NCI-H510A treated with DMSO at 0.1 percent for 48 hours (cell line): ENCODE measurements around the gene THBS2.
"Not testable (repeated sequence)": the region's sequence is repeated elsewhere in the genome, so short reads cannot be mapped to it uniquely, and the experiment has no call there.

Experiments used
- DNase-seq: peaks from one replicate; lab custom pipeline; 2025; lab: John Stamatoyannopoulos, UW

The THBS2 gene

DNA sequence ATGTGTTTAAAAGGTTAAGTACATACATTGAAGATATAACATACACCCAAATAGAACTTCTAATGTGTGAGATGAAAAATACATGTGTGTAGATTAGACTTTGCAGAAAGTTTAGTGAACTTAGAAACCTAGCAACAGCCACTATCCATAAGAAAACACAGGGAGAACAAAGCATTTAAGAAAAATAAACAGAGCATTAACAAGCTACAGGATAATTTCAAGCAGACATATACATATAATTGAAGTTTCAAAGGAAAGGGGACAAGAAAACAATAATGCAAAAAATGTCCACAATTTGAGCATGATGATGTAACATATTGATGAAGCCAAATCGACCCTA lies 18.2 kb upstream of the THBS2 start:
- DNase-seq = no peak

GRCh38 chr6:169271158-169271876 lies 17.7 kb upstream of the THBS2 start:
- no peak for DNase-seq

GRCh38 chr6:169270077-169270380 lies 16.4 kb upstream of the THBS2 start:
- DNase-seq = not testable (repeated sequence)

- DNase-seq = no peak
These were observed 15.8 kb upstream of the THBS2 start for GRCh38 chr6:169269180-169270076.

DNA sequence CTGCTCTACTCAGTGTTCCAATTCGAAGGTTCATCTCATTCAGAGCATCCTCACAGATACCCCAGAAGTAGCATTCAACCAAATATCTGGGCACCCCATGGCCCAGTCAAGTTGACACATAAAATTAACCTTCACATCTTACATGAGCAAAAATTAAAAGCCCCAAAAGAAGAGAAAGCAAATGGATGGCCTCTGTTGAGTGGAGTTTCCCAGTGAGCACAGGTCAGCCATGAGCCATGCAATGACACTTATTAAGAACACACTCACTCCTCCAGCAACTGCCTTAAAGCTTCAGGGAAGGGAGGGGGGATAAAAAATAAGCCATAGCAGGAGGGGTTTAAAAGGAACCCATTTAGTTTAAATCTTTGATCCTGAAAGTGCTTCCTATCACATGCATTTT lies 14.6 kb upstream of the THBS2 start:
- DNase-seq = no peak

DNA sequence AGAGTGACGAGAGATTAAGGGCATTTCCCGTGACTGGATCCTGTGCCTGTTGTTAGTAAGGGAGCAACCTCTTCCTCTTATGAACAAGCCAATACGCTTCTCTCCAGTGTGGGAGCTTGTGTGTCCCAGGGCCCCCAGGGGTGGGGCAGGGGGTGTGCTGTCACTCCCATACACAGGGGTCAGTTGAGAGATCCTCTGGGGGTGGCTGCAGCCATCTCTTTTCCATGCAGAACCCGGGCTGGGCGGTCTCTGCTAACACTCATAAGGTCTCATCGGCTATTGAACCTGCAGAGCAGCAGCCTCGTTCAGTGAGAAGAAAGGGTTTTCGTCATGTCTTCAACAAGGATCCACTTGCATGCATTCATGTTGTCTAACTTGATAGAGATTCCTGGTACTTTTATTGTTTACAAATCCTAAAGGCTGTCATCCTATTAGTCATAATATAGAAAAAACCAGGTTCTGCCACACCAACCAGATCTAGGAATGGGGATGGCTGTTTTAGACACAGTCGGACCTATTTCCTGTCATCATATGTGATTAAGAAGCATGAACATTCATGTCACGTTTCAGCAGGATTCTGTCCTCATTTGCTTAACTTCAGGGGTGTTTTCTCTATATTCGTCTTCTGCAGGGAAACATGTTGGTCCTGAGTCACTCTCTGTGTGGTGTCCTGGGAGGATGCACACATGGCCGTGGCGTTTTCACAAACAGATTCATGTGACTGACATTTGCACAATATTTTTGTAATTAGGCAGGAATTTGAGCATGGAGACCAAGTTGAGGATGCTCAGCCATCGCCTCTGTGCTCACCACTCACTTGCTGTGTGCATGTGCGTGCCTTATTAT lies 13.3 kb upstream of the THBS2 start:
- no peak for DNase-seq

- DNase-seq = no peak
These were observed 12.6 kb upstream of the THBS2 start for GRCh38 chr6:169266261-169266660.

DNA sequence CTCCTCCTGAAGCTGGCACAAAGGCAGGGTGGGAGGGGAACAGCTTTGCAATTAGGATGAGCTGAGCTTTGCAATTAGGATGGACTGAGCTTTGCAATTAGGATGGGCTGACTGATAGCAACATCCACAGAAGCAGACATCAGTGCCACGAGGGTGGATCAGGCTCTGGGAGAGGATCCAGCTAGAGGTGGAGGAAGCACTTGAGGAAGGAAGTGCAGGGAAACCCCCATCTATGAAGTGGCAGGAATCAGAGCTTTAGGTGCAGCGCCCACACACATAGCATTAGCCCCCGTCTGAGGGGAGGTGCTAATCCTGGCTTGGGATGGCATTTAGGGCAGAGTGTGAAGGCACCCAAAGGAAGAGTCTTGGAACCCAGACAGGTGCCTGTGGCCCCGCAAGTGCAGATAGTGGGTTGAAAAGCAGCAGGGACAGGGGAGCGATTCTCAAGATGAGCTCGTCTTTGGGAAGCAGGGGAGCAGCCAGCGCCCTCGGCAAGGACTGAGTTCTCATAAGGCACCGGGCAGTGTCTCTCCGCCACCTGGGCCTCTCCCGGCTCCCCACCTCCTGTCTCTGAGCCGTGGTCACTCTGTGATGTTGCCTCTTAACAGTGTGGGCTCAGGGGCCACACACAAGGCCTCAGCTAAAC lies 12.0 kb upstream of the THBS2 start:
- DNase-seq = no peak

GRCh38 chr6:169263836-169264608 lies 10.4 kb upstream of the THBS2 start:
- peak; percentile 7 for DNase-seq

DNA sequence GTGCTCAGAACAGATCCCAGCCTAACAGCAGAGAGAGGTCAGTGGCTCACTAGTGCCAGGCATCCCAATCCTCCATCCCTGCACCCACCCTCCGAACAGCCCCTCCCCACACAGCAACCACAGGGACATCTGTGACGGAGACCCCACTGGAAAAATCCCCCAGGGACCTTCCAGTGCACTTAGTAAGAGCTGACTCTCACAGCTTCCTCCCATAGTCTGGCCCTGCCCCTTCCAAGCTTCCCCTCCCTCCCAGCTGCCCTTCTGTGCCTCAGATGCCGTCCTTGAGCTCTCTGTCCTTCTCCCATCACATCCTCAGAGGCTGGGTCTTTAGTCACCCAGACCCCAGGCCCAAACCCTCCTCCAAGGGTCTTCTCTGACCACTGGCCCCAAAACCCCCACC lies 9.7 kb upstream of the THBS2 start:
- DNase-seq = no peak

DNA sequence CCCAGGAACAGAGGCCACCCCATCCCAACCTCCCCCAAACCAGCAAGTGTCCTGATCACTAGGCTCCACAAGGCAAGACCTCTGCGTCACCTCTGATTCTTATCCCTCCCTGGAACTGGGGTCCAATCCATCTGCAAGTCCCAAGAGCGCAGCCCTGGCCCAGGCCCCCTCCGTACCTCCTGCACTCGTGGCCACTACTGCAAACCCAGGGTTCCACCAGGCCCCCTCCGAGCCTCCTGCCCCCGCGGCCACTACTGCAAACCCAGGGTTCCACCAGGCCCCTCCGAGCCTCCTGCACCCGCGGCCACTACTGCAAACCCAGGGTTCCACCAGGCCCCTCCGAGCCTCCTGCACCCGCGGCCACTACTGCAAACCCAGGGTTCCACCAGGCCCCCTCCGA lies 9.0 kb upstream of the THBS2 start:
- not testable (repeated sequence) for DNase-seq

DNA sequence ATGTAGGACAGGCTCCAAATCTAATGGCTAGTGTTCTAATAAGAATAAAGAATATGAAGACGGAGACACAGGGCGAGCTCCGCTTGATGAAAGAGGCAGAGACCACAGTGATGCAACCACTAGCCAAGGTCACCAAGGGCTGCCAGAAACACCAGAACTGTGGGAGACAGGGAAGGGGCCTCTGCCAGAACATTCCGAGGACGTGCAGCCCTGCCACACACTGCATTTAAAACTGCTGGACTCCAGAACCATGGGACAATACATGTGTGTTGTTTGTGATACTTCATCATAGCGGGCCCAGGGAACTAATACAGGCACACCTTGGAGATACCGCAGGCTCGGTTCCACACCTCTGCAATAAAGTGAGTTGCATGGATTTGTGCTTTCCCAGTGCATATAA lies 2.9 kb upstream of the THBS2 start:
- no peak for DNase-seq

- no peak for DNase-seq
These were observed 2.4 kb upstream of the THBS2 start for GRCh38 chr6:169256061-169256460.

GRCh38 chr6:169255643-169256042 lies 2.0 kb upstream of the THBS2 start:
- DNase-seq = no peak

- DNase-seq = peak; percentile 22
These were observed 1.0 kb upstream of the THBS2 start for GRCh38 chr6:169254456-169255316.

DNA sequence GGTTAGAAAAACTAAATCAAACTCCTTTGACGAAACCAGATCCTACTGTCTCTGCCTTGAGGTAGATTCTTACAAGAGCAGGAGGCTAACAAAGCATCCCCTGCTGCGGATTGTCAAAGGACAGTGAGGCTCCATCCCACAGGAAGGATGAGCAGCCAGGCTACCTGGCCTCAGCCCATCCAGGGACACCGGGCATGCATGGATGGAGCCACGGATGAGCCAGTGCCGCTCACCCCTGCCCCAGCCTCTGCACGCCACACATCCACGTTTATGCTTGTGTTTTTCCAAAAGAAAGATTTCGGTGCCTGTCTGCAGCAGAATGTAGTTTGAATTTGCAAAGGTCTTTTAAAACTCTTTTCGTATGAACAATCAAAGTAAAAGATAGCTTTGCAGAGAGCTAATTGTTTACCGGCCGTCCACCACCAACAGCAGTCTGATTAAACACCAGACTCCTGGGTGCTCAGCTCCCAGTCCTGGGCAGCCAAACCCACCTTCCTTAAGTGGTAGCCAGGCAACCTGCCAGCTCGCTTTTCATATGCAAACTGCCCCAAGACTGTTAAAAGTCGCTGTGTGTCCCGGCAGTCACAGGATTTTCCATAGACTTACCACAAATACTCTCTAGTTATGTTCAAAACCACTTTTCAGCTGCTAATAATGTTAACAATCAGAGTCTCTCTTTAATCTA lies 999 bp downstream of the THBS2 start:
- DNase-seq = peak; percentile 13

- no peak for DNase-seq
These were observed 1.7 kb downstream of the THBS2 start for GRCh38 chr6:169251822-169252504.

GRCh38 chr6:169251371-169251802 lies 2.3 kb downstream of the THBS2 start:
- DNase-seq = no peak

GRCh38 chr6:169250660-169251059 lies 3.0 kb downstream of the THBS2 start:
- peak; percentile 43 for DNase-seq
